ENCODE data around the gene ACSM5. TPM values are rescaled to one million over a fixed set of nuclear protein-coding genes. Genes with fewer than 3 reads are reported as not detected.
A peak's percentile ranks its signal among the peaks of the same experiment; 100 is the strongest.
"Not testable (repeated sequence)": the region's sequence is repeated elsewhere in the genome, so short reads cannot be mapped to it uniquely, and the experiment has no call there.

The ACSM5 gene
- total RNA-seq, 4 donors from 2014 or later, result 1.2 to 11.4 (median 4.6) TPM

- Histone ChIP-seq H3K36me3 (no peaks in the 10 kb centered on the region), H3K9me3 (no peaks in the 10 kb centered on the region), H3K4me3 (peak overlapping the region; percentile 6), H3K27ac (peak overlapping the region; percentile 43), H3K4me1 (no peaks in the 10 kb centered on the region), H3K27me3 (no peaks in the 10 kb centered on the region)
- TF ChIP-seq POLR2AphosphoS5 (IDR thresholded peaks at IDR 0.05), result no peak
- no peak for TF ChIP-seq POLR2A (IDR thresholded peaks at IDR 0.05)
- TF ChIP-seq CTCF (IDR thresholded peaks at IDR 0.05), result no peak
- WGBS, result 61% methylated on average over 6 of the region's 6 CpGs
- DNase-seq (ENCODE audit: low spot score in 2 of 2), result no peak
These were observed 888 bp downstream of the ACSM5 start for GRCh38 chr16:20410121-20410723.

- Histone ChIP-seq H3K36me3 (no peaks in the 10 kb centered on the region), H3K27ac (no peak overlapping the region), H3K4me1 (no peaks in the 10 kb centered on the region), H3K27me3 (no peaks in the 10 kb centered on the region), H3K4me3 (no peak overlapping the region), H3K9me3 (no peaks in the 10 kb centered on the region)
- no peak for DNase-seq (ENCODE audit: low spot score in 2 of 2)
- 94% methylated on average over 2 of the region's 2 CpGs for WGBS
- TF ChIP-seq POLR2AphosphoS5 (IDR thresholded peaks at IDR 0.05) (no peak), EP300 (IDR thresholded peaks at IDR 0.05) (no peak), POLR2A (IDR thresholded peaks at IDR 0.05) (no peak), CTCF (IDR thresholded peaks at IDR 0.05) (no peak)
These were observed 1.7 kb downstream of the ACSM5 start for GRCh38 chr16:20411055-20411454.

GRCh38 chr16:20415541-20415940, 6.2 kb downstream of the ACSM5 start:
- H3K9me3 ChIP-seq, result no peaks in the 10 kb centered on the region
- H3K4me3 ChIP-seq, result no peak overlapping the region
- H3K36me3 ChIP-seq, result no peaks in the 10 kb centered on the region
- H3K4me1 ChIP-seq, result no peaks in the 10 kb centered on the region
- 73% methylated on average over 1 of the region's 1 CpG for WGBS
- no peaks in the 10 kb centered on the region for H3K27me3 ChIP-seq
- DNase-seq (ENCODE audit: low spot score in 2 of 2), result no peak
- TF ChIP-seq EP300 (IDR thresholded peaks at IDR 0.05), result no peak
- no peak for TF ChIP-seq POLR2AphosphoS5 (IDR thresholded peaks at IDR 0.05)
- TF ChIP-seq POLR2A (IDR thresholded peaks at IDR 0.05), result no peak
- TF ChIP-seq CTCF (IDR thresholded peaks at IDR 0.05), result no peak
- H3K27ac ChIP-seq, result no peak overlapping the region

GRCh38 chr16:20419093-20419492, 9.8 kb downstream of the ACSM5 start:
- not testable (repeated sequence) for H3K27me3 ChIP-seq; H3K4me1 ChIP-seq; H3K27ac ChIP-seq; H3K9me3 ChIP-seq; H3K4me3 ChIP-seq; H3K36me3 ChIP-seq; DNase-seq (ENCODE audit: low spot score in 2 of 2)
- WGBS, result 77% methylated on average over 8 of the region's 8 CpGs

- H3K9me3 ChIP-seq; H3K4me1 ChIP-seq; H3K27me3 ChIP-seq; H3K4me3 ChIP-seq; H3K36me3 ChIP-seq; DNase-seq (ENCODE audit: low spot score in 2 of 2); H3K27ac ChIP-seq: not testable (repeated sequence)
- 70% methylated on average over 2 of the region's 2 CpGs for WGBS
These were observed 12.4 kb downstream of the ACSM5 start for GRCh38 chr16:20421748-20422147.

GRCh38 chr16:20423772-20424128, 14.4 kb downstream of the ACSM5 start:
- 86% methylated on average over 5 of the region's 5 CpGs for WGBS
- DNase-seq (ENCODE audit: low spot score in 2 of 2); H3K4me3 ChIP-seq; H3K9me3 ChIP-seq; H3K27ac ChIP-seq; H3K27me3 ChIP-seq; H3K4me1 ChIP-seq; H3K36me3 ChIP-seq: not testable (repeated sequence)

- Histone ChIP-seq H3K4me3 (no peak overlapping the region), H3K36me3 (no peaks in the 10 kb centered on the region), H3K27ac (no peak overlapping the region), H3K9me3 (no peaks in the 10 kb centered on the region), H3K27me3 (no peaks in the 10 kb centered on the region), H3K4me1 (no peaks in the 10 kb centered on the region)
- WGBS, result 83% methylated on average over 2 of the region's 2 CpGs
- no peak for DNase-seq (ENCODE audit: low spot score in 2 of 2)
- TF ChIP-seq CTCF (IDR thresholded peaks at IDR 0.05) (no peak), POLR2AphosphoS5 (IDR thresholded peaks at IDR 0.05) (no peak), POLR2A (IDR thresholded peaks at IDR 0.05) (no peak), EP300 (IDR thresholded peaks at IDR 0.05) (no peak)
These were observed 15.0 kb downstream of the ACSM5 start for GRCh38 chr16:20424129-20424866.

- H3K4me1 ChIP-seq; H3K9me3 ChIP-seq; DNase-seq (ENCODE audit: low spot score in 2 of 2); H3K27ac ChIP-seq; H3K27me3 ChIP-seq; H3K4me3 ChIP-seq; H3K36me3 ChIP-seq: not testable (repeated sequence)
- 42% methylated on average over 2 of the region's 2 CpGs for WGBS
These were observed 18.1 kb downstream of the ACSM5 start for GRCh38 chr16:20427401-20427797.

GRCh38 chr16:20429499-20429898, 20.2 kb downstream of the ACSM5 start:
- H3K9me3 ChIP-seq; H3K27me3 ChIP-seq; H3K27ac ChIP-seq; DNase-seq (ENCODE audit: low spot score in 2 of 2); H3K4me3 ChIP-seq; H3K36me3 ChIP-seq; H3K4me1 ChIP-seq: not testable (repeated sequence)
- WGBS, result 73% methylated on average over 7 of the region's 7 CpGs
